Retinal pigment epithelial cell (primary cell): ENCODE results near the gene ANAPC15.

Experiments
- DNase-seq: peaks from one replicate; pipeline ENCODE4 v3.0.0-alpha.2; 2010; ENCODE audit warnings: low read depth
- H3K4me3 ChIP-seq: 2 replicates; pipeline ENCODE4 v1.5.1; 2011; ENCODE audit warnings: mild to moderate bottlenecking, low read length, control low read depth, moderate library complexity
- CTCF ChIP-seq: conservative IDR thresholded peaks from 2 replicates; pipeline ENCODE4 v1.5.1; 2011; ENCODE audit warnings: low read depth, low read length, control low read depth, inconsistent platforms

ANAPC15 gene

GRCh38 chr11:72084965-72085364, 27.5 kb downstream of the ANAPC15 start:
- H3K4me3 ChIP-seq, result no peak overlapping the region
- TF ChIP-seq CTCF, result no peak
- no peak for DNase-seq

- no peak for TF ChIP-seq CTCF
- no peak overlapping the region for H3K4me3 ChIP-seq
- no peak for DNase-seq
Observed at GRCh38 chr11:72084076-72084475, 28.4 kb downstream of the ANAPC15 start.

DNA sequence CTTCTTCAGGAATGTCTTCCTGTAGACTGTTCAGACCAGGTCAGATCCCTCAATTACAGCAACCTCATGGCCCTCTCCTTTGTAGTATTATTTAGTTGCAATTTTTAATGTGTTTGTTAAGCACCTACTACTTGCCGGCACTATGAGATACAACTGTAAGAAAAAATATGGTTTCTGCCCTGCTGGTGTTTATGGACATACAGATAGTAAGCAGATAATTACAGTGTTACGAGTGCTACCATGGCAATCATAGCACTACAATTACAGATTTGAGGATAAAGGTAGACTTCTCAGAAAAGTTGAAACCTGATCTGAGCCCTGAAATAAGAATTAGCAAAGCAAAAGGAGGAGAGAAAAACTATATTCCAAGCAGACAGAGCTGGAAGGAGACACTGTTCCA, 29.1 kb downstream of the ANAPC15 start:
- no peak for DNase-seq
- no peak overlapping the region for H3K4me3 ChIP-seq
- no peak for TF ChIP-seq CTCF

- TF ChIP-seq CTCF, result no peak
- no peak overlapping the region for H3K4me3 ChIP-seq
- DNase-seq, result no peak
Observed at GRCh38 chr11:72081821-72082453, 30.6 kb downstream of the ANAPC15 start.

- TF ChIP-seq CTCF, result no peak
- H3K4me3 ChIP-seq, result peak overlapping the region; percentile 69
- no peak for DNase-seq
Observed at GRCh38 chr11:72081184-72081644, 31.3 kb downstream of the ANAPC15 start.

DNA sequence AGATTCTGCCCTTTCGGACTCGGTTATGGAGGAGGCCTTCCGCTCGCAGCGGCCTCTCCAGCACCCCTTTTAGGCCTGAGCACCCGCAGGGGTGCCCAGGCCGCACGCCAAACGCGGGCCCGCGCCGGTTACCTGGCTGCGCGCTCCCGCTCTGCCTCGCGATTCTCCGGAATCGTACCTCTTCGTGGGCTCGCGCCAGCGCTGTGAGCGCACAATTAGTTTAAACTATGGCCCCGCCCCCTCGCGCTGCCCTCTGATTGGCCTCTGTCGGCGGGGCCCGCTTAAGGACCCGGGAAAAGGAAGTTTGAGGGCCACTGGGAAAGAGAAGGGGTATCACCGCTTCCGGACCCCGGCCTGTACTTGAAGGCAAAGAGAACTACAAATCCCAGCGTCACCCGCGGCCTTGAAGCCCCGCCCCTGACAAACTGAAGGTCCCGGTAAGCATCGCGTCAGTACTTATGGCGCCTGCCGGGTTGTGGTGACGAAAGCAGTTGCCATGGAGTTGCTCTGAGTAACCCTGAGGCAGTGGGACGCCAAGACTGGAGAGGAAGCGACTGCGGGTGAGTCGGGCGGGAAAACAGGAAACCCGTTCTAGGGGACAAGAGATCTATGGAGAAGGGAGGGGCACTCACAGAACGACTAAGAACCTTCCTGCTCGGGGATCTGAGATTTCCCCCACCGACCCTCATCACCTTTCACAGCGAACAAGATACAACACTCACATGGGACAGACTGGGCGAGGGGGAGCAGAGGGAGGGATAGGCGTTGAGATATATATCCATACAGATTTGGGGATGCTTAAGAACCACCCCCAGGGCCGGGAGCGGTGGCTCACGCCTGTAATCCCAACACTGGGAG, 31.9 kb downstream of the ANAPC15 start, which contains the start of the genes LRRC51 and NUMA1:
TSS of gene LRRC51 (plus strand) at position 525 of the 858 bp plus-strand sequence. CDS start 8,234 bp downstream, outside the sequence.
TSS of gene NUMA1 (minus strand) at position 217 of the 858 bp plus-strand sequence. CDS start 44,599 bp downstream, outside the sequence.
- no peak for TF ChIP-seq CTCF
- H3K4me3 ChIP-seq, result peak within 1 kb of the TSS; percentile 69
- DNase-seq, result peak; percentile 100
